GM21515 (cell line): ENCODE data around the gene MASP2.
"Not testable (repeated sequence)": the region's sequence is repeated elsewhere in the genome, so short reads cannot be mapped to it uniquely, and the experiment has no call there.

Experiments used
- ATAC-seq: cut with Tn5 transposase; IDR thresholded peaks from one replicate; pipeline ENCODE4 v1.9.1; 2021; ENCODE audit not compliant: unreplicated experiment

The MASP2 gene

DNA sequence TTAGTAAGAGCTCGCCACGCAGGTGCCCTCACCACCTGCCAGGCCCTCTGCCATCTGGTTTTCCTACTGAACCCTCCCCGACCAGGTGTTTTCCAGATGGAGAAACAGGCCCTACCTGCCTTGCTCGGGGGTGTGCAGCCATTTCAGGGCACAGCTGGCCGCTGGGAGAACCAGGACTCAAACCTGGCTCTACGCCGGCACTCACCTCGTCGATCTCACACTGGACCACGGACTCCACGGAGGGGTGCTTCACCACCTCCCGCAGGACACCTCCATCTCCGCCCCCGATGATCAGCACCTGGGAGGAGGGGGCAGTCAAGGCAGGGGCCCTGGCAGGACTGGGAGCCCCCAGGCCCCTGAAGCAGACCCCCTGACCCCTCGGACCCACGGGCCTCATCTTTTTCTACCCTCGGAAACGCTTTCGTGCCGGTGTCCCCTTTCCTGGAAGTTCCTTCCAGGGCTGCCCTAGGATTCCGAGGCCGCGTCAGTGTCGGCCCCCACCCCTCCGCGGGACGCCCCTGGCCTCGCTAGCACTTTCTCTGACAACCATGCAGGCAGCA is 11.6 kb upstream of the MASP2 start:
- no peak for ATAC-seq

DNA sequence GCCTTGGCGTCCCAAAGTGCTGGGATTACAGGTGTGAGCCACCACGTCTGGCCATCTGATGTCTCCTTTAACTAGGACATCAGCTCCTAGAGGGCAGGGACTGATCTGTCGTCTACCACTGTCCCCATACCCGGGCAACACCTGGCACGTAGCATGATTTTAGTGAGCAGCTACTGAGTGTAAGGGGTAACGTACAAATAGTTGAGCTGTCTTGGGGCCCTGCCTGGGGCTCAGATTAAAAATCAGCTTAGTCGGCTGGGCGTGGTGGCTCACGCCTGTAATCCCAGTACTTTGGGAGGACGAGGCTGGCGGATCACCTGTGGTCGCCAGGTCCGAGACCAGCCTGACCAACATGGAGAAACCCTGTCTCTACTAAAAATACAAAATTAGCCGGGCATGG is 11.0 kb upstream of the MASP2 start:
- no peak for ATAC-seq

DNA sequence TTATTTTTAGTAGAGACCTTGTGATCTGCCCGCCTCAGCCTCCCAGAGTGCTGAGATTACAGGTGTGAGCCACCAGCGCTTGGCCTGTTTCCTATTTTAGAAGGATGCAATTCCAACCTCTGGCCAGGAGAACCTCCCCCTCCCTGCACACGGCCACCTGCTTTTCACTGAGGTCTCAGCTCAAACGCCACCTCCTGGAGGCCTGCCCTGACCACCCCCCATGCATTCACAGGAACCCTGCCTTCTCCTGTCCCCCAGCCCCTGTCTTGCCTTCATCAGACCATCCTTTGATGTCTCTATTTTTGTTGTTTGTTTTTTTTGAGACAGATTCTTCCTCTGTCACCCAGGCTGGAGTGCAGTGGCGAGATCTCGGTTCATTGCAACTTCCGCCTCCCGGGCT is 10.4 kb upstream of the MASP2 start:
- ATAC-seq = no peak

DNA sequence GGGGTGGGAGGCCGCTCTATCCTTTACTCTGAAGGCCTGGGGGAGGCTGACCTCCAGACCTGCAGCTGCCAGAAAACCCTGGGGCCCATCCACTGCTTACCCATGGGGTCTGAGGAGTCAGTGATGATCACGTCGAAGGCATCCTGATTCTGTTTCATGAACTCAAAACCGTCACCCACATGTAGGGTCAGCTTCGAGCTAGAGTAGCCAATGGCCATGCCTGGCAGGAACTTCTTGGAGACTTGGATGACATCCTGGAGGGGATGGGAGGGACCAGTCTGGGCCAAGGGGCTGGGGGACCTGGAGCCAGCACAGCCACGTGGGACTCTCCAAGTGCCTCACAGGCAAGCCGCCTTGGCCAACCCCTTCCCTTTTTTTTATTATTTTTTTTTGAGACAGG is 9.5 kb upstream of the MASP2 start:
- no peak for ATAC-seq

DNA sequence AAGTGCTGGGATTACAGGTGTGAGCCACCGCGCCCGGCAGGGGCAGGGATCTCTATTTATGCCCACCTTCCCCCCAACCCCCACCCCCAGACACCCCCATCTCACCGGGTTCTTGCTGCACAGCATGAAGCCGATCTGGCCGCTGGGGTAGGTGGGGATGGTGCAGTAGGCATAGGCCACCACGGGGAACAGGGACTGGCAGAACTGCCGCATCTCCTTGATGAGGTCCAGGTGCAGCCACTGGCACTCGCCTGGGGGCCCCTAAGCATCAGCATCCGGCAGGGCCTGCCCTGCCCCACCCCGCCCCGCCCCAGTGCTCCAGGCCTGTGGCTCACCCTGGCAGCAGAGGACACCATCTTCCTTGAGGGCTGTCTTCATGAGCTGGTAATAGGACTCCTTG is 8.6 kb upstream of the MASP2 start:
- no peak for ATAC-seq

DNA sequence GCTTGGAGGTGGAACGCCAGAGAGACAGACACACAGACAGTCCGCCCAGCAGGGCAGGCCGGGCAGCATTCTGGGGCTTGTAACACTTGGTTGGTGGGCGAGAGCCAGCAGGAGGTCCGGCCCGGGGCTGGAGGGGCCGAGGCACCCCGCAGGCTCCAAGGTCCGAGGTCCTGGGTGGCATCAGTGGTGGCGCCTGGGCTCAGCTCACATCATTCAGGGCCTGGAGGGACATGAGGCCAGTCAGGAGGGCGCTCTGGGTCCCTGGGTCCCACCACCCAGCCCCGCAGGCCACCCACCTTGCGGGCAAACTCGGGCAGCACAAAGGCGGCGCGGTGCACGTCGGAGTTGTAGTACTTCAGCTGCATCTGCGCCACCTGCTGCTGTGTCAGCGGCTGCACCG is 7.6 kb upstream of the MASP2 start:
- no peak for ATAC-seq

DNA sequence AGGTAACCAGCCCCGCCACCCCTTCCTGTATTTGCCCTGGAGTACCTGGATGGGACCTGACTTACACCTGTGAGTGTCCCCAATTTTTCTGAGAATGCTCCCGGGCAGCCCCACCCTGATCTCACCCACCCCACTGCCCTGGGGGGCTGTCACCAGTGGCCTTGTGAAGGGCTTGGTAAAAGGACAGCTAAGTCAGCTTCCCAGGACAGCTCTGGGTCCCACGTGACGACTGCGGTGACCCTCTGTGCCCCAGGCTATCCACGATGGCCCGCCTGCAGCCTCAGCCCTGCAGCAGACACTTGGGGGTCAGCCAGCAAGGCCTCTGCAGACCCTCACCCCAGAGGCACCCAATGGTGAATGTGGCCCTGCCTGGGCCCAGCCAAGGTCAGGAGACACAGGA is 7.1 kb upstream of the MASP2 start:
- no peak for ATAC-seq

DNA sequence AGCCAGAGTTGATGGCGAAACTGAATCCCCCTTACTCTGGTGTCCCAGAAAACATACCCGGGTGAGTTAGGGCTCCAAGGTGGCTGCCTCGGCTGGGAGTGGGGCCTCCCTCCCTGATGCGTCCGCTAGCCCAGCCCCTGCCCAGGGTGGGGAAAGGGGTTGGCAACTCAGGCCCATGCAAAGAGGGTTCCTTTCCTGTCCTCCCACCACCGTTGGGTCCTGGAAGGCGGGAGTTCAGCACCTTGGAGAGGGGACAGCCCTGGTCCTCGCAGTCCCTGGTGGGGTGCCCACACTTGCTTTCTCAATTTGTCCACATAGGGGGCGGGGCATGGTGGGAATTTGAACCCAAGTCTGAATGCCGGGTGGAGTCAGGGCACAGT is 6.7 kb upstream of the MASP2 start:
- ATAC-seq = no peak

DNA sequence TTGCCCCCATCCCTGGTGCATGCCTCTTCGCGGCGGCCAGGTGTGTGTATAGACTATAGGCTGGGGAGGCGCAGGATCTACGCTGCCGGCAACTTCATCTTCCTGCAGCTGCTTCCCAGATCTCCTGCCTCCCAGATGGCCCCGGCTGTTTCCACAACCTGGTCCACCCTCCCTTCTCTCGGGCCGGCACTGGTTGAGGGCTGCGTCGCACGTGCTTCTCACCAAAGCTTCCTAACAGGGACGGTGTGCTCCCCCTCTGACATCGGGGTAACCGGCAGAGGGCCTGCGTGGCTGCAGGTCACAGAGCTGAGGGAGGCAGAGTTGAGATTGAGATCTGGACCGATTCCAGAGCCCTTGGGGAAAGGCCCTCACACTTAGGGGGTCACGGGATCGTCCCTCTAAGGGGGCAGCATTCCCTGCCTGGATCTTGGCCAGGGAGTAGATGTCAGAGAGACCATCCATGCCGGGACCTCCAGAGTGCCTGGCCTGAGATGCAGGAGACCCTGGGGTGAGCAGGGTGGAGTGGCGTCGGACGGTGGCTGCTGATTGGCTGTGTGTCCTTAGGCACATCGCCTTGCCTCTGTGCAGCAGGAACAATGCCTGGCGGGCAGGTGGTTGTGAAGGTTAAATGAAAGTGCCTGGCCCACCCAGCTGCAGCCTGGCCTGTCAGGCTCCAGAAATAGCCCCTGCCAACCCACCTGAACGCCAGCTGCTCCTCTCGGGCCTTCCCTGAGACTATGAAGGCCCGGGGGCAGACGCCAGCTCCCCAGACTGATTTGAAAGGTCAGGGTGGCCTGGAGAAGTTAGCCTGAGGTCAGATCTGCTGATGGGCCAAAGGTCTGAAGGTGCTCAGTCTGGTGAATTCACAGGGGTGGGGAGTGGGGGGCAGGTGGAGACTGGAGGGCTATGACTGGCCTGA is 6.1 kb upstream of the MASP2 start:
- no peak for ATAC-seq

DNA sequence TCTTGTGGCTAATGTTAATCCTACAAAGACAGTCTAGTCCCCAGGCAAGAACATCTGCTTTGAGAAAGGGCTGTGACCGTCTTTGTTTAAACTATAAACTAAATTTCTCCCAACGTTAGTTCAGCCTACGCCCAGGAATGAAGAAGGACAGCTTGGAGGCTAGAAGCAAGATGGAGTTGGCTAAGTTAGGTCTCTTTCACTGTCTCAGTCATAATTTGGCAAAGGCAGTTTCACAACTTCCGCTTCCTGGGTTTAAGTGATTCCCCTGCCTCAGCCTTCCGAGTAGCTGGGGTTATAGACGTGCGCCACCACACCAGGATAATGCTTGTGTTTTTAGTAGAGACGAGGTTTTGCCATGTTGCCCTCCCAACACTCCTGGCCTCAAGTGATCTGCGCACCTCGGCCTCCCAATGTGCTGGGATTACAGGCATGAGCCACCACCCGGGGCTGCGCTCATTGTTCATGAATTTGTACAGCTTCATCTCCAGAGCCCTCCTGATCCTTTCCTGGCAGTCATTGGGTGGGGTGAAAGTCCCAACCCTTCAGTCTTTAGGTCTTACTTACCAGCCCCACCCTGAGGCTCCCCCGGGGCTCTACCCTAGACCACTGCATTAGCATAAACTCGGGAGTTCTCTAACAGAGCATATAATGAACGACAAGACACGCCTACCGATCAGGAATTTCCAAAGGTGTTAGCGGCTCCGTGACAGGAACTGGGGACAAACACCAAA is 4.9 kb upstream of the MASP2 start:
- ATAC-seq = no peak

DNA sequence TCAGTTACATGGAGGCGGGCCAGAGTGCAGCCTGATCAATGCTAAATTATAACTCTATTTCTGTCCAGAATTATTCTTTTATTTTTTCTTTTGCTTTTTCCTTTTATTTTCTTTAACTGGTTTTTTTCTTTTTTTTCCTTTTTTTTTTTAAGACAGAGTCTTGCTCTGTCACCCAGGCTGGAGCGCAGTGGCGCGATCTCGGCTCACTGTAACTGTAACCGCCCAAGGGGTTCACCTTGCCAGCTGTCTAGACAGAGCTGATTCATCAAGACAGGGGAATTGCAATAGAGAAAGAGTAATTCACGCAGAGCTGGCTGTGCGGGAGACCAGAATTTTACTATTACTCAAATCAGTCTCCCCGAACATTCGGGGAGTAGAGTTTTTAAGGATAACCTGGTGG is 4.1 kb upstream of the MASP2 start:
- ATAC-seq = not testable (repeated sequence)

DNA sequence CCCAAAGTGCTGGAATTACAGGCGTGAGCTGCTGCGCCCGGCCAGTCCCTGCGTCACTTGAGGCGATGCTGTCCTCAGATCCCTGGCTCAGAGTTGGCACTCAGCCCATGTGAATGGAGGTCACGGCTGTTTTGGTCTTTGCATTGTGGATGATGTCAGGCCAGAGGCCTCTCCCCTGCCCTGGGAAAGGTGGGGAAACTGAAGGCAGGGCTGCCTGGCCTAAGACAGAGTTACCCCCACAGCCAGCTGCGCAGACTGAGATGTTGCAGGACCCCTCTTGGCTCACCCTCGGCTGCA is 821 bp downstream of the MASP2 start:
- no peak for ATAC-seq

DNA sequence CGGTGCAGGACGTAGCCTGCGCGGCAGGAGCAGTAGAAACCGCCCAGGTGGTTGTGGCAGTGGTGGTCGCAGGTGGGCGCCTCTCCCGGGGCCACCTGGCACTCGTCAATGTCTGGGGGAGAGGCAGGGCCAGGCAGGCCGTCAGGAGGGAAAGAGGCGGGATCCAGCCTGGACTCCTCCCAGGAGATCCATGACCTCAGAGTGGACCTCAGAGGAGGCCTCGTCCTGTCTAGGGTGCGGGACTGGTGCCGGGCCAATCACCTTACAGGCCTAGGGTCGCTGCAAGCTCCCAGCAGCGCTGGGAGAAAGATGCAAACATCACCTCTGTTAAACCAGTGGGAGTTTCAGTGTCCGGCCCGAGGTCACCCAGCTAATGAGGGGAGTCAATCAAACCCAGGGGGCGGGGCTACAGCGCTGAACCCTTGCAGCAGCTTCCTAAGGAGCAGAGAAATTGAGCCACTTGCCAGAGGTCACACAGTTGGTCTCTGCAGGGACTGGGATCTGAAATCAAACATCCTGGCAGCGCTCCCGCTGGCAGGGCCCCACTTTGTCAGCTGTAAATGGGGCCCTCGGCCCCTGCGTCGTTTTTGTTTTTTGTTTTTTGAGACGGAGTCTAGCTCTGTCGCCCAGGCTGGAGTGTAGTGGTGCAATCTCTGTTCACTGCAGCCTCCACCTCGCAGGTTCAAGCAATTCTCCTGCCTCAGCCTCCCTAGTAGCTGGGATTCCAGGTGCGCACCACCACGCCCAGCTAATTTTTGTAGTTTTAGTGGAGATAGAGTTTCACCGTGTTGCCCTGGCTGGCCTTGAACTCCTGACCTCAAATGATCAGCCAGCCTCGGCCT is 1.4 kb downstream of the MASP2 start:
- no peak for ATAC-seq

DNA sequence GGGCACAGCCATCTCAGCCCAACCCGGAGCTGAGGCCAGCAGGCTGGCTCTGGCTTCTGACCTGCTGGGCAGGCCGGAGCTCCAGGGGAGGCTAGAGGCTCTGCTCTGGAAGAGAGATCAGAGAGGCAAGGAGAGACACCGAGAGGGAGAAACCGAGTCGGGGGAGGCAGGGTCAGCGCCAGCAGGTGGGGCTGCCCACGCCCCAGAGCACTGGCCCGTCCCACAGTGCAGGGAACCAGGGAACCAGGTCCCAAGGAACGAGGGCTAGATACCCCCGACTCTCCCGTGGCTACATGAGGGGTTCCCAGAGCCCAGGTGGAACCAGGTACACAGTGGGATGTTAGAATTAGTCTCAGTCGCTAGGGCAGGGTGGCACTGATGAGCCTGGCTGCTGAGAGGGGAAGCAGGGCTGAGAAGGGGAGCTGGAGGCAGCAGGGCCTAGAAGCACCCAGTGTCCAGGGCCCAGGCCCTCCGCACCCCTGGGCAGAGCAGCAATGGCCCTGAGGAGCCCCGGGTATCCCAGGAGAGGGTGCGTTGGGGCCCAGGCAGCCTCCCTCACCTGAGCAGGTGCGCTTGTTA is 2.1 kb downstream of the MASP2 start:
- ATAC-seq = no peak

DNA sequence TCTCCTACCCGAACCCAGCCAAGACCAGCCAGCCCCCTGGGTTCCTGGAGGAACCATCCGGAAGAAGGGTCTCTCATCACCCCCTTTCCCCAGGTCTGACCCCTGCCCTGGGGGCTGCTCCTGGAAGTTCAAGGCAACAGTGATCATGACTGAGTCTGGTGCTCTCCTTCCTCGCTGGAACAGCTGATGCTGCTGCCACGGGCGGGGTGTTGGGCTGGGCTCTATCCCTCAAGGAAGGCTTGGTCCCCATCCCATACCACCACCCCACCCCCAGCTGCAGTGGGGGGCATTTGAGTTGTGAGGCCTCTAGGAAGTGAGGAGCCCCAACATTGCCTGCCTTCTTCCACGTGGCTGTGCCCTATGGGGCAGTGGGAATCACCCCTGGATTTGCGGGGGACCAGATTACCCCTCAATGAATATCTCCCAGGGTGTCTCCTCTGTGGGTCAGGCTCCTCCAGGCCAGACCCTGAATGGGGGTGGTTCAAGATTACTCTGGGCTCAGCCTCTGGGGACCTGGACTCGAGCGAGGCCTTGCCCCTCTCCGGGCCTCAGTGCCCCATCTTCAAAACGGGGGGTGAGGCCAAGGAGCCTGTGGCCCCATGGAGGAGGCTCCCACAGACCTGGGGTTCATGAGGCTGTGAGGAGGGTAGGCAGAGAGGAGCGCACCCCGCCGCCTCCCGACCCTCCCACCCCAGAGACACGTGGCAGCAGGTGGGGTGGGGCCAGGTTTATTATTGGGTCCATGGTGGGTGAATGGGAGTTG is 2.8 kb downstream of the MASP2 start:
- no peak for ATAC-seq

DNA sequence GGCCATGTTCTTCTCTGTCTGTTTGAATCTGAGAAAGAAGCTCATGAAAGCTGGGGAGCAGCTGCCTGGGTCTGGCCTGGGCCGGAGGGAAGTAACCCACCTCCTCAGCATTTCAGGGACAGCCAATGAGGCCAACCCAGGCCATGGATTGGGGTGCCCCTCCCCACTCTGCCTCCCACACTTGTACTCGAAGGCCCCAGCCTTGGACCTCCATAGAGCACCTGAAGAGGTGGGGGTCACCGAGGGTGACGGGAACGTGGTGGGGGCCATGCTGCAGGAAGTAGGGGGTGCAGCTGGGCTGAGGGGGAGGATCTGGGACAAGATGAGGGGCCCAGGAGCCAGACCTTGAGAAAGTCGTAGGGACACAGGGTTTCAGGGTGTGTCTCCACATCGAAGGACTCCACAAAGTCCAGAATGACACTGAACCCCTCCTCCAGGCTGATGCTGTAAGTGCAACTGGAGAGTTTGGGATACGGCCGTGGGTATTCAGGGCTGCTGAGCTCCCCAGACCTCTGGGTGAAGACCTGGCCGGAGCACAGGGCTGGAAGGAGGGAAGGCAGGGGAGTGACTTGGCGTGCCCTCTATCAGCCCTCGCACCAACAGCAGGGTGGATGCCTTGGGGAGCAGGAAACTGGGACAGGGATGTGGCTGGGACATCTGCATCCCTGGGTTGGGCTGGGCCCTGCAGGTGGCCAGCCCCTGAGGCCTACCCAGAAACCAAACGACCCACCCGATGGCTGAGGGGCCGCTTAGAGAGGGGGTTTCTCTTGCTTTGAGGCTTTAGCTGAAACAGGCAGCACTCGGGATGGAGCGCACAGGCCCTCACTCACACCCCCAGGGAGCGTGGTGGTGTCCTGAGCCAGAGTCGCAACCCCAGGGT is 3.8 kb downstream of the MASP2 start:
- no peak for ATAC-seq

DNA sequence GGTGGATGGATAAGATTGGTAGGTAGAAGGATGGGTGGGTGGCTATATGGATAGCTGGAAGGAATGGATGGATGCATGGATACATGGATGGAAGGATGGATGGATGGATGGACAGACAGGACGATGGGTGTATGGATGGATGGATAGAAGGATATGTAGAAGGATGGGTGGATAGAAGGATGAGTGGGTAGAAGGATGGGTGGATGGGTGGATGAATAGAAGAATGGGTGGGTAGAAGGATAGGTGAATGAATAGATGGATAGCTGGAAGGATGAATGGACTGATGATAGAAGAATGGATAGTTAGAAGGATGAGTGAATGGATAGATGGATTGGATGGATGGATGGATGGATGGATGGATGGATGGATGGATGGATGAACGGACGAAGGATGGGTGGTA is 5.0 kb downstream of the MASP2 start:
- no peak for ATAC-seq

DNA sequence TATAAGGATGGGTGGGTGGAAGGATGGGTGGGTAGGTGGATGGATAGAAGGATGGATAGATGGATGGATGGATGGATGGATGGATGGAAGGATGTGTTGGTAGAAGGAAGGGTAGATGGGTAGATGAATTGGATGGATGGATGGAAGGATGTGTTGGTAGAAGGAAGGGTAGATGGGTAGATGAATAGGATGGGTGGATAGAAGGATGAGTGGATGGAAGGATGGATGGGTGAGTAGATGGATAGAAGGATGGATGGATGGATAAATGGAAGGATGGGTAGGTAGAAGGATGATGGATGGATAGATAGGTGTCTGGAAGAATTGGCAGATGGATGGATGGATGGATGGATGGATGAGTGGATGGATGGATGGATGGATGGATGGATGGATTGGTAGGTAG is 6.0 kb downstream of the MASP2 start:
- no peak for ATAC-seq

DNA sequence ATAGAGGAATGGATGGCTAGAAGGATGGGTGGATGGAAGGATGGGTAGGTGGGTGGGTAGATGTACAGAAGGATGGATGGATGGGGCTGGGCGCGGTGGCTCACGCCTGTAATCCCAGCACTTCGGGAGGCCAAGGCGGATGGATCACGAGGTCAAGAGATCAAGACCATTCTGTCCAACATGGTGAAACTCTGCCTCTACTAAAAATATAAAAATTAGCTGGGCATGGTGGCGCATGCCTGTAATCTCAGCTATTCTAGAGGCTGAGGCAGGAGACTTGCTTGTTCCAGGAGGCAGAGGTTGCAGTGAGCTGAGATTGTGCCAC is 7.0 kb downstream of the MASP2 start:
- not testable (repeated sequence) for ATAC-seq
